HG03139 (cell line): Measurements from ENCODE around the gene NUCB2.
"Not testable (repeated sequence)": the region's sequence is repeated elsewhere in the genome, so short reads cannot be mapped to it uniquely, and the experiment has no call there.

Experiments used
- ATAC-seq: cut with Tn5 transposase; IDR thresholded peaks from one replicate; pipeline ENCODE4 v1.9.1; 2021; ENCODE audit not compliant: unreplicated experiment

The NUCB2 gene

DNA sequence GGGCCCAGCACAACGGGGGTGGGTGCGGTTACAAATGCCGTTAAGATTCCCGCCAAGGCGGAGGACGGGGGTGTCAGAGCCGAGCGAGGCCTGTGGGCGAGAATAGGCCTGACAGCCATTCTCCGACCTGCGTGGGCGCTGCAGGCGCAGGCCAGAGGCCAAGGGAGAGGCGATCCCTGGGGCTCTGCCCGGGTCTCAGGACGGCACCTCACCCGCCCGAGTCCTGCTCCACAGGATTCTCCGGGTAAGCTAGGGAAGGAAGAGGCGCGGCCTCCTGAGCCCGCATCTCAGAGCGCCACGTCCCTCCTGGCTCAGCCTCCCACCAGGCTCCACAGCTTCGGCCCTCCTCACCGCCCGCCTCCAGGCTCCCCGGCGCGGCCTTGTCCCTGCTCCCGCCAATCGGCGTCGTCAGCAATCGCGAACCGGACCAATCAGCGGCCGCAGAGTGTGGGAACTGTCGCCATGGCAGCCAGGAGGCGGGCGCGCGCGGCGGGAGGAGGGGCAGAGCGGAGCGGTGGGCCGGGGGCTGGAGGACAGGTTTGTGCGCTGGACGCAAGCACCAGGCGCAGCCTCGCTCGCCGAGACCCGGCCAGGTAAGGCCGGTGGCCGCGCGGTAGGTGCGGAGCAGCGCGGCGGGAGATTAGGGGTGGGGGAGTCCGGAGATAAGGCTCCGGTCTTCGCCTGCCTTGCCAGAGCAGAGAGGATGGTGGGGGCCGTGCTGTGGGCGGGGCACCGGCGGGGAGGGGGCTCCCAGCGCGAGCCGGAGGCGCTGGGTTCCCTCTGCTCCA, at the start of gene NUCB2:
Gene NUCB2, plus strand, starts transcription at position 504 of the 788 bp plus-strand sequence. CDS start 18,585 bp downstream, outside the sequence.
- peak; percentile 98 for ATAC-seq

DNA sequence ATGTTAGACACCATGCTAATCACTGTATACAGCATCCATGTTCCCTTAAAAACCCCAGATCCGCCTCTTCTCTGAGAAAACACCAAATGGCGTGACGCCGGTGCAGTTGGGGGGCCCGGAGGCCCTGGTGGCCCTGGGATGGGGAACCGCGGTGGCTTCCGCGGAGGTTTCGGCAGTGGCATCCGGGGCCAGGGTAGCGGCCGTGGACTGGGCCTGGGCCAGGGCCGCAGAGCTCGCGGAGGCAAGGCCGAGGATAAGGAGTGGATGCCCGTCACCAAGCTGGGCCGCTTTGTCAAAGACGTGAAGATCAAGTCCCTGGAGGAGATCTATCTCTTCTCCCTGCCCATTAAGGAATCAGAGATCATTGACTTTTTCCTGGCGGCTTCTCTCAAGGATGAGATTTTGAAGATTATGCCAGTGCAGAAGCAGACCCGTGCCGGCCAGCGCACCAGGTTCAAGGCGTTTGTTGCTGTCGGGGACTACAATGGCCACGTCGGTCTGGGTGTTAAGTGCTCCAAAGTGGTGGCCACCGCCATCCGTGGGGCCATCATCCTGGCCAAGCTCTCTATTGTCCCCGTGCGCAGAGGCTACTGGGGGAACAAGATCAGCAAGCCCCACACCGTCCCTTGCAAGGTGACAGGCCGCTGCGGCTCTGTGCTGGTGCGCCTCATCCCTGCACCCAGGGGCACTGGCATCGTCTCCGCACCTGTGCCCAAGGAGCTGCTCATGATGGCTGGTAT, 48.2 kb upstream of the NUCB2 start:
- not testable (repeated sequence) for ATAC-seq

DNA sequence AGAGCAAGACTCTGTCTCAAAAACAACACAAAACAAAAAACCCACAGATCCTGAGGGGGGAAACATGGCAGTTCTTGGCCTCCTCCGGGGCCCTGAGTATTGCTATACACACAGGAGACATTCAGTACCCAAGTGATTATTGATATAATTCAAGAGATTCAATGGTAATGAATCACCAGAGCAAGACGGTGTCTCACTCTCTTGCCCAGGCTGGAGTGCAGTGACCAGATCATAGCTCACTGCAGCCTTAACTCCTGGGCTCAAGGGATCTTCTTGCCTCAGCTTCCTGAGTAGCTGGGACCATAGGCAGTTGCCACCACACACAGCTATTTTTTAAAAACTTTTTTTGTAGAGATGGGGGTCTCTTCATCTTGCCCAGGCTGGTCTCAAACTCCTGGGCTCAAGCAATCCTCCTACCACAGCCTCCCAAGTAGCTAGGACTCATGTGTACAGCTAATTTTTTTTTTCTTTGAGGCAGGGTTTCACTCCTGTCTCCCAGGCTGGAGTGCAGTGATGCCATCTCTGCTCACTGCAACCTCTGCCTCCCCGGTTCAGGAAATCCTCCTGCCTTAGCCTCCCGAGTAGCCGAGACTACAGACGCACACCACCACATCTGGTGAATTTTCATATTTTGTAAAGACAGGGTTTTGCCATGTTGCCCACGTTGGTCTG, 46.9 kb upstream of the NUCB2 start:
- ATAC-seq, result no peak

DNA sequence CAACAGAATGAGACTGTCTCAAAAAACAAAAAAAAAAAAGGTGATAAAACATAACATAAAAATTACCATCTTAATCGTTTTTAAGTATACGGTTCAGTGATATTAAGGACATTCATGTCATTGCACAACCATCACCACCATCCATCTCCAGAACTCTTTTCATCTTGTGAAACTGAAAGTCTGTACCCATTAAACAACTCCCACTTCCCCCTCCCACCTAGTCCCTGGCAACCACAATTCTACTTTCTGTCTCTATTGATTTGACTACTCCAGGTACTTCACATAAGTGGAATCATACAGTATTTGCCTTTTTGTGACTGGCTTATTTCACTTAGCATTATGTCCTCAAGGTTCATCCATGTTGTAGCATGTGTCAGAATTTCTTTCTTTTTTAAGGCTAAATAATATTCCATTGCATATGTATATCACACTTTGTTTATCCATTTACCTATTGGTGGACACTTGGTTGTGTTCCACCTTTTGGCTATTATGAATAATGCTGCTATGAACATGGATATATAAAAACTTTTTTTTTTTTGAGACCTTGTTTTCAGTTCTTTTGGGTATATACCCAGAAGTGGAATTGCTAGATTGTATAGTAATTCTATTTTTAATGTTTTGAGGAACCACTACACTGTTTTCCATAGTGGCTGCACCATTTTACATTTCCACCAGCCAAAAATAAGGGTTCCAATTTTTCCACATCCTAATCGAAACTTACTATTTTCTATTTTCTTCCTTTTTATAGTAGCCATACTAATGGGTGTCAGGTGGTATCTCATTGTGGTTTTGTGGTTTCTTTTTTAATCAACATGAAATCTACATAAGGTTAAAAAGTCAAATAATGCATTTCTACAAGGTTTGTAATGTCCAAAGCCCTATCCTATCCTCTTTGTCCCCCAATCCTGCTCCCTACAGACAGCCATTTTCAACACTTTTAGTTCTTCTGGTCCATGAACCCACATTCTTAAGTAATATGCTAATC, 45.4 kb upstream of the NUCB2 start:
- ATAC-seq, result peak; percentile 94

DNA sequence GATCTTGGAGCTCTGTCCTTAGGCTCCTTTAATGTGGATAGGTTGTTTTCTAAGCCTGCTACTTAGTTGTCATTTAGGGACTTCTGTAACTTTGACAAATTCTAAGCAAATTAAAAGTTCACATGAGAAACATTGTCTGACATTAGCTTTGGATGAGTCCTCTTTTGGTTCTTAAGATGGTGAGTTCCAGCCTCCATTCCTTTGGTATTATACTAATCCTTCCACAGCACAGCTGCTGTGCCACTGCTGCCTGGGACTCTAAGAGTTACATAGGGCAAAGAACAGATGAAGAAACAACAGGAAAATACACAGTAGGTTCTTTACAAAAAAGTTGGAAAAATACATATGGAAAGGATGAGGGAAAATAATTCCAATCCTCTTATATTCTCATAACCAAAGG, 43.4 kb upstream of the NUCB2 start:
- no peak for ATAC-seq

DNA sequence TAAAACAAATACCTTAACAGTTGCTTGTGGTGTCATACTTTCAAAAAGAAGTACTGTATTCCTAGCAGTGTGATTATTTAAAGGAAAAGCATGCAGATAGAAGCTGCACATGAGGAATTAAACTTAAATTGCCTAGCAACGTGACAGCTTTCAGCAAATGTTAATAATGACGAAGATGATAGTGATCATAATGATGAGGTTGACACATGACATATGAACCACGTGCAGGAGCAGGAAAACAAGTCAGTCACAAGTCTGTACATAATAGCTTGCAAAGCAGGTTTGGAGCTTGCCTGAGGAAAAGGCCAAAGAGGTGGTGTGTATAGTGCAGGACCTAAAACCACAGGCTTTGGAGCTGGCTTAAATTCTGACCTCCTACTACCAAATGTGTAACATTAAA, 38.2 kb upstream of the NUCB2 start:
- no peak for ATAC-seq

DNA sequence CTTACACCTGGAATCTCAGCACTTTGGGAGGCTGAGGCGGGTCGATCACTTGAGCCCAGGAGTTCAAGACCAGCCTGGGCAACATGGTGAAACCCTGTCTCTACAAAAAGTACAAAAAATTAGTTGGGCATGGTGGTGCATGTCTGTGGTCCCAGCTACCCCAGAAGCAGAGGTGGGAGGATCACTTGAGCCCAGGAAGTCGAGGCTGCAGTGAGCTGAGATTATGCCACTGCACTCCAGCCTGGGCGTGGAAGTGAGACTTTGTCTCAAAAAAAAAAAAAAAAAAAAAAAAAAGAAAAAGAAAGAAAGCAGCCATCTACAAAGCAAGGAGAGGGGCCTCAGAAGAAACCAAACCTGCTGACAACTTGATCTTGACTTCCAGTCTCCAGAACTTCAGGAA, 36.6 kb upstream of the NUCB2 start:
- ATAC-seq, result not testable (repeated sequence)

DNA sequence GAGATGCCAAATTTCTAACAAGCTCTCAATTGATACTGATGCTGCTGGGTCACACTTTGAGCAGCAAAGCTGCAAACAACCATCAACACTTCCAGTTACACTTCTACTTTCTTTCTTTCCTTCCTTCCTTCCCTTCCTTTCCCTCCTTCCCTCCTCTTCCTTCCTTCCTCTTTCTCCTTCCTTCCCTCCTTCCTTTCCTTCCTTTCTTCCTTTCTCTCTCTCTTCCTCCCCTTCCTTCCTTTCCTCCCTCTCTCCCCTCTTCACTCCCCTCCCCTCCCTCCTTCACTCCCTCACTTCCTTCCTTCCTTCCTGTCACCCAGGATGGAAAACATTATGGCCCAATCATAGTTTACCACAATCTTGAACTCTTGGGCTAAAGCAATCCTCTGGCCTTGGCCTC, 35.8 kb upstream of the NUCB2 start:
- no peak for ATAC-seq

DNA sequence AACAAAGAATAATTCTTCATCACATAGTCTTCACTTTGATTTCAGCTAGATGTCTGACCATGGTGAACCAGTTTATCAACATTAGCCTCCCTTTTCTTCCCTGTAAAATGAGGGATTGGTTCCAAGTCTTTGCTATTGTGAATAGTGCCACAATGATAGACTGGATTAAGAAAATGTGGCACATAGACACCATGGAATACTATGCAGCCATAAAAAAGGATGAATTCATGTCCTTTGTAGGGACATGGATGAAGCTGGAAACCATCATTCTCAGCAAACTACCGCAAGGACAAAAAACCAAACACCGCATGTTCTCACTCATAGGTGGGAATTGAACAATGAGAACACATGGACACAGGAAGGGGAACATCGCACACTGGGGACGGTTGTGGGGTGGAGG, 33.6 kb upstream of the NUCB2 start:
- ATAC-seq, result not testable (repeated sequence)

DNA sequence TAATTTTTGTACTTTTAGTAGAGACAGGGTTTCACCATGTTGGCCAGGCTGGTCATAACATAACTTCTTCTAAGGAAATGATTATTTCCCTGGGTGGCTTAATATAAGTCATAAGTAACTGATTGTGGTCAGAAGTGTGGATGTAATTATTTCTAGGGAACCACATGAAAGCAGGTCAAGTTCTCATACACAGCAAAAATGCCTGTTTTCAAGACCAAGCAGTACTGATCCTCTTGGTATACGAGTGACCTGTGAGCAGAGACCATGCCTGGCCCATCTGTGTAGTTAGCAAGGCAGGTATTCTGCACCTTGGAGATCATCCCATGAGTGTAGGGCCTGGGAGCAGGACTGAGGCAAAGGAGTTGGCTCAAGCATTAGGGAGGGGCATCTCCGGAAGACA, 32.5 kb upstream of the NUCB2 start:
- no peak for ATAC-seq

DNA sequence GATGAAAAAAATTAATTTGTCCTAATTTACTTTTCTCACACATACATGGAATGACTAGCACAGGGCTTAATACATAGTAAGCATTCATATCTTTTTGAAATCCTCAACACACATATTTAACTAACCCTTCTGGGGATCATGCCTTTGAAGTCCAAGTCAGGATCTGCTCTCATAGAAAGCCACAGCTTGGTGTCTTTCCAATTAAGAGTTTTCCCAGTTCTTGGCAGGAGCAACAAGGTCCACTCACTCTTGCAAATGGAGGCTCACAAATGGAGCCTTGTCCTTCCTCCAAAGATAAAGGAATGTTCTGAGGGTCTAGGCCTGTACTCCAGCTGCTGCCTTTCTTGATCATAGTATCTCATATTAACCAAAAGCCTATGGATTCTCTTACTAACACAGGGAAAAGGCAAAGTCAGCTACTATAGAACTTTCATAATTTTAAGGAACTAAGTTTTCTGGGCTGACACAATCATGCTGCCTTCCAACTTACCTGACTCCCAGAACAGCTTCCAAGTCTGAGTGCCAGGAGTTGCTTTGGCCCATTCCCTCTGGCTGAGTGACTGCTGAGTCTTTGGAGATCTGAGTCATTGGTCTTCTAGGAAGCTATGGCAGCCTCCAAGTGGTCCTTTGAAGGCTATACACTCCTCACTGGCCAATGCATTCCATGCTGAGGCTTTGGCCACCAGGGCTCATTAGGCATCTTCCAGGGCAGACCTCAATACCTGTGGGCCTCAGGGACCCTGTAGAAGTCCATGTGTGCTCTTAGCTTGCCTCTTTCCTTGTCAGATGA, 25.8 kb upstream of the NUCB2 start:
- no peak for ATAC-seq

DNA sequence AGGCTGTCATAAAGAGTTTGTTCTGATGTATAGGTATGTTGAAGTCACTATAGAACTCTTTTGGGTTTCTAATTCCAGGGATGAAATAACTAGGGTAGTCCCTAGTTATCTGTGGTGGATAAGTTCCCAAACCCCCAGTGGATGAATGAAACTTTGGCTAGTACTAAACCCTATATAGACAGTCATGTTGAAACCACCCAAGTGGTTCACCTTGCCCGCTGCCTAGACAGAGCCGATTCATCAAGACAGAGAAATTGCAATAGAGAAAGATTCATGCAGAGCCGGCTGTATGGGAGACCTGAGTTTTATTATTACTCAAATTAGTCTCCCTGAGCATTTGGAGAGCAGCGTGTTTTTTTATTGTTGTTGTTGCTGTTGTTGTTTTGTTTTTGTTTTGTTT, 23.8 kb upstream of the NUCB2 start:
- no peak for ATAC-seq

DNA sequence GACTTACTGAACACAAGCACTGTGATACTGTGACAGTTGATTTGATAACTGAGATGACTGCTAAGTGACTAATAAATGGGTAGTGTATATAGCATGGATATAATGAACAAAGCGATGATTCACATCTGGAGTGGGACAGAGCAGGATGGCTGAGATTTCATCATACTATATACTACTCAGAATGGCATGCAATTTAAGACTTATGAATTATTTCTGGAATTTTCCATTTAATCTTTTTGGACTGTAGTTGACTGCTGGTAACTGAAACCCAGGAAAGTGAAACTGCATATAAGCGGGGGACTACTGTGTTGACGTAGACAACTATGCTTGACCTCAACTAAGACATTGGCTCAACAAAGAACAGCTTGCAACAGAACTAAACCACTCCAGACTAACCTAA, 20.0 kb upstream of the NUCB2 start:
- no peak for ATAC-seq

DNA sequence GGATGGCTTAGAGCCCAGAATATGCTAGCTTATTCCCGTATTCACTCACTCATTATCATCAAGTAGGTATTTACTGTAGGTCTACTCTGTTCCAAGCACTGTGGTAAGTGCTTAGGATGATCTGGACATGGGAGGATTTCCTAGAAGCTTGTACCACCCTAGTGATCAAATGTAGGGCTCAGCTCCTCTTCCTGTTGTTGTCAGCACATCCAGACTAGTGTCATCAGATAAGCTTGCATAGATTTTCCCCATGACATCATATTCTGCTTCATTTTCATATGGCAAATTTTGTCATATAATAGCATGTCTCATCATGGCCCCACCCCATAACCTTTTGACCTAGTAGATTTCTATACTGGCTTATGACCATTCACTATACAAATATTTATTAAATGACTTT, 19.3 kb upstream of the NUCB2 start:
- ATAC-seq, result no peak

DNA sequence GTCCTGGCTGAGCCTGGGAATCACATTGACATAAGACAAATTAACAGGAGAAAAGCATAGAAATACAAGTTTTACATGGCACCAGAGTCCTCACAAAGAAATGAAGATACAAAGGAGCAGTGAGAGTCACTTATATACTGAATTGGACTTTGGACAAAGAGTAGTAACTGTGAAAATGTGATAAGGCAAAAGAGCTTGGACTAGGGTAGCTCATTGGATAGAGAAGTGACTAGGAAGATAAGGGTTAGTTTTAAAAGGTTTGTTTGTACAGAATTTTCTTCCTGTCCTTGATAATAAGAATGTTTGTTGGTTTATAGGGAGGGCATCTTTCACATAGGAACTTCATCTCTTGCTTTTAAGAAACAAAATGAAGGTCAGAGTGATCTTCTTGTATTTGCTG, 17.9 kb upstream of the NUCB2 start:
- ATAC-seq, result no peak

DNA sequence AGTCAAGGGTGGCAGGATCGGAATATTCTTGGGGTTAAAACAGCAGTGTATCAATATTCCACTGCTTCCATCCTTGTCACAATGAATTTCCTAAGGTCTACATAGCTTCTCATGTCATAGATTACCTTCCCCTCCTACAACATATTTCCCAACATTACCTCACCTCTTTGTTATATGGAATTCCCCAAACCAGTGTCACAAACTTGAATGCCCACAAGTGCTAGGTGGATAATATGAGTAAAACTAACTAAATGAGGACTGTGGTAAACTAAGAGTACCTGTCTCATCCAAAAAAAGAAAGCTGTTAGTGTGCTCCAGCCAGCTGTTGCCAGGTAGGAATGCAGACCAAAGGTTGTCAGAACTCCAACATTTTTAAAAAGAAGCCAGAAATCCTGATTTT, 17.0 kb upstream of the NUCB2 start:
- ATAC-seq, result no peak

DNA sequence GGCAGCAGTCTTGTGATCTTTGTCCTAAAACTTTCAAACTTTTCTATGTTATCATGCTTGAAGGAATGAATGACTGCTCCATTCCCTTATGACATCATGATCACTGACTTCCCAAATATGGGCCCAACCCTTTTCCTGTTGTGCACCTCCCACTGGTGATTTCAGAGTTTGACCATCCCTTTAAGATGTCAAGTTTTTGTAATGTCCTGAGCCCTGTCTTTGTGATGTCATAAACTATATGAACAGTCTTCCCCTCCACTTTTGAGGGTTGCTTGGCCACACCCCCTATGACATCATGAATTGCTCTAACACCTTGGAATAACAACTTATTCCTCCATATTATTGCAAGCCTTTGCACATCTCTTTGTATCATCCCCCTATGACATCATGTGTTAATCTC, 16.5 kb upstream of the NUCB2 start:
- ATAC-seq, result no peak

DNA sequence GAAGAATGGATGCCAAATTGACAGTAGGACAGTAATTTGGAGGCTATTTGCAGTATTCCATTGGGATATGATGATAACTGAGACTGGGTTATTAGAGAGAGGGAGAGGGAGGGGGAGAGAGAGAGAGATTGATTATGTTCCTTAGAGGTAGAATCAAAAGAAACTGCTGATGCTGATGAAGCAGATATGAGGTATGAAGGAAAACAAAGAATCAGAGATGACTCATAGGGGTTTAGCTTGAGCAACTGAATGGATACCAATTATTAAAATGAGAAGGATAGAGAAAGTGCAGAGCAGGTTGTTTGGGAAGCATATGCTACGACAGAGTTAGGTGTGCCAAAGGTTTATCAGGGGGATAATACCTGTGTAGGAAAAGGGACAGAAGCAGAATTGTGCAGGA, 12.8 kb upstream of the NUCB2 start:
- no peak for ATAC-seq

DNA sequence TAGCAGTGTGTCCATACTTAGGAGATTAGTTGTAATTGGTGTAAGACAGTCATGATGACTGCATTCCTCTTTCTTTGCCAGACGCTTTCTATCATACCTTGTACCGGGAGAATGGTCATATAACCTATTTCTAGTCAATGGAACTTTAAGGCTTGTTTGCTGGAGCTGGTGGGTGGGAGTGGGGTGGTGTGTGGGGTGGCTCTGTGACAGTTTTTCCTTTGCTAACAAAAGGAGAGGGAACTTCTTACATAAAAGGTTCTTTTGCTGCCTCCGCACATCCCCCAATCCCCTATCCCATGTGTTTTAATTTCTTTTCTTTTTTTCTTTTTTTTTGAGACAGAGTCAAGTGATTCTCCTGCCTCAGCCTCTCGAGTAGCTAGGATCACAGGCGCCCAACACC, 9.8 kb upstream of the NUCB2 start:
- ATAC-seq, result no peak

DNA sequence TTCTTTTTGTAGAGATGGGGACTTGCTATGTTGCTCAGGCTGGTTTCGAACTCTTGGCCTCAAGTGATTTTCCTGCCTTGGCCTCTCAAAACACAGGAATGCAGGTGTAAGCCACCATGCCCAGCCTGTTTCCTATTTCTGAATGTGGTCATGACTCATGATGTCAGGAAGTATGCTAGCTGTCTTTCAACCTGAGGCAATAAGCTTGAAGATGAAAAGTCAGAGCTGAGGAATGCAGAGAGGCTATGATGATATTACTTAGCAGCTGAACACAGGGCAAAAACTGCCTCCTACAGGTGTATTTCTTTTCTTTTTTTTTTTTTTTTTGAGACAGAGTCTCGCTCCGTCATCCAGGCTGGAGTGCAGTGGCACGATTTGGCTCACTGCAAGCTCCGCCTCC, 9.0 kb upstream of the NUCB2 start:
- no peak for ATAC-seq
